ENCODE measurements around the gene MAGI2.
A peak's percentile ranks its signal among the peaks of the same experiment; 100 is the strongest.

Gene MAGI2

DNA sequence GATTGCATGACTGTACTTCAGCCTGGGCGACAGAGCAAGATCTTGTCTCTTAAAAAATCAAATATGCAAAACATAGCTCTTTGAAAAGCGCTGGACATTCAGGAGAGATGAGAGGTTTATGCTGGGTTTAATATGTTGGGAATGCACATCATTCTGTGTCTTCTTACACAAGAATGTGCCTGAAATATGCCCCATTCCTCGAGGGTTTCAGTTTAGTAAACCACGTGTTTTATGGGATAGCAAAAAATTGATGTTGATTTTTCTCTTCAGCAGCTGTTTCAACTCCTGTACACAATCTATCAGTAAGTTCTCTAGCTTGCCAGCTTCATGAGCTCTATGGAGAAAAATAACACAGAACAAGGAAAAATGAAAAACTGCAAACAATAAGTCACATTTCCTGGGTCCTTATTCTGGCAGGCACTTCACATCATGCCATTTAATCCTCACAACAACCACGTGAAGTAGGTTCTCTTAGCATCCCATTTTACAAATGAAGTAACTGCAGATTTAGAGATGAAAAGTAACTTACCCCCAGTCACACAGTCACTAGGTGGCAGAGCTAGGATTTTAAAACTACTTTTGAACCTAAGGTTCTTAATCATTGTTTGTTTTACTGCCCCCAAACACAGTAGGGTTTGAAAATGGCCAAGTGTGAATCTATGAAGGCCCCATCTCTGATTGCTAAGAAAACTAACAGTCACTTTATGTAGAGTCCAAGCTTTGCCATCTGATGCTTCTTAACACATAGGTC lies 1231.3 kb downstream of the MAGI2 start:
- no peak for DNase-seq (ENCODE audit: low read depth)

DNA sequence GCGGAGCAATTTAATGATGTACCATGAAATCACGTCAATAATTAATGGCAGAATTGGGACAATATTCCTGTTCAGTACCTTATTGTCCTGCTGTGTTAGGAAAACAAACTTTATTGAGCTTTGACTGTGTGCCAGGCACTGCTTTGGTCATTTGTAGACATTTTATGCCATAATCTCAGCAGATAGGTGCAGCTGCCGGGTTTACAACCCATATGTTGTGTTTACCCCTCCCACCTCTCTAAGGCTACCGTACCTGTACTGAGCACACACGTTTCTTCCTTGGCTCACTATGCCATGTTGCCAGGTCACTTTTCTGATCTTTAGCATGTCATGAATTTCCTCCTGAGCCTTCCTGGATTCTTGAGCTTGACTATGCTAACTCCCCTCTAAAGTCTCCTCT lies 1232.7 kb downstream of the MAGI2 start:
- DNase-seq (ENCODE audit: low read depth): no peak

- DNase-seq (ENCODE audit: low read depth): no peak
Measured at GRCh38 chr7:78218876-78219275, 1234.6 kb downstream of the MAGI2 start.

GRCh38 chr7:78218051-78218450 lies 1235.4 kb downstream of the MAGI2 start:
- DNase-seq (ENCODE audit: low read depth): peak; percentile 33

- no peak for DNase-seq (ENCODE audit: low read depth)
Measured at GRCh38 chr7:78215199-78215598, 1238.3 kb downstream of the MAGI2 start.

GRCh38 chr7:78213402-78213801 lies 1240.1 kb downstream of the MAGI2 start:
- no peak for DNase-seq (ENCODE audit: low read depth)

GRCh38 chr7:78212476-78213060 lies 1240.9 kb downstream of the MAGI2 start:
- DNase-seq (ENCODE audit: low read depth): no peak

- no peak for DNase-seq (ENCODE audit: low read depth)
Measured at GRCh38 chr7:78207269-78207668, 1246.2 kb downstream of the MAGI2 start.

DNA sequence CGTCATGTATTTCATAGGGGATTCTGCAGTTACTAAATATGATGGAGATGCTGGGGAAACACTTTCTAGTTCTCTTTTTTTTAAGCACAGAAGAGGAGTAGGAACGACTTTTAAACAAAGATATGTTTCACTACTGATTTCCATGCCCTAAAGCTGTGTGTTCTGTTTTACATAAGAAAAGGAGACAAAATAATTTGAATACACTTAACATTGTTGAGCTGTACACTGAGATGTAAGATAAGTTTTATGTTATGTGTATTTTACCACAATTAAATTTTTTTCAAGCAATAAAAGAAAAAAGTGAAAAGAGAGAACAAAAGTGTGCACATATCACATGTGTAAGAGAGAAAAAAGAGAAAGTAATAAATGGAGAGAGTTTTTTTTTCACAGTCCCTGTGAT lies 1246.7 kb downstream of the MAGI2 start:
- no peak for DNase-seq (ENCODE audit: low read depth)

GRCh38 chr7:78203042-78203720 lies 1250.3 kb downstream of the MAGI2 start:
- DNase-seq (ENCODE audit: low read depth): no peak

DNA sequence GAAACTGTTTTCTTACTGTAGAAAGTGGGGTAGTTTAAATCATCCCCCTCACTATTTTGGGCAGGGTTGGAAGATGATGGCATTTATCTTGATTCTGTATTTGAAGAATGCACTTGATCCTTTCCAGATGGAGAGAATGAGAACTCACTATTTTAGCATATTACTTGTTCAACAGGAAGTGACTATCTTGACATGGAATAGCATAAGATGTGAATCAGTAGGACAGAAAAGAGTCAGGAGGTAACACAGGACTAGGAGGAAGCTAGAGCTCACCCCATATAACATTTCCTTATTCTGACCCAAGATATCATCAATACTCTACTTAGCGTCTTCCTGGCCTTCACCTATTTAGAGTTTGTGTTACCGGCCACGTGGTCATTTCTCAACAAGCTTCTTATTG lies 1254.7 kb downstream of the MAGI2 start:
- DNase-seq (ENCODE audit: low read depth): no peak

DNA sequence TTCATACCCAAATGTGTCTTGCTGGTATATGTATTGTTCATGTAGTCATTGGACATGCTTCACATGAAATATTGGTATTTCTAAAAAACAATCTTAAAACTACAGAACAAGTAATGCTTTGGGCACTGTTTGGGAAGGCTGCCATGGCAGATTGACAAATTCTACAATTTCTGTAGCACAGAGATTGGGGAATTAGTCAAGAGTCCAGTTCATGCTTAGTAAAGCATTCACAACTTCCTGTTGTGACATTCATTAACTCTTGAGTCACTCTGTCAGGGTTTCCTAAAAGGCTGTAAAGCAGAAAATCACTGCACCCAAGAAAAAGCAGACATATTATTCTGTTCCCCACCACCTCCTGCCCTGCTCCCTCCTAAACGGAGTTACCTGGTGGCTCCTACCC lies 1256.0 kb downstream of the MAGI2 start:
- DNase-seq (ENCODE audit: low read depth): peak; percentile 76

DNA sequence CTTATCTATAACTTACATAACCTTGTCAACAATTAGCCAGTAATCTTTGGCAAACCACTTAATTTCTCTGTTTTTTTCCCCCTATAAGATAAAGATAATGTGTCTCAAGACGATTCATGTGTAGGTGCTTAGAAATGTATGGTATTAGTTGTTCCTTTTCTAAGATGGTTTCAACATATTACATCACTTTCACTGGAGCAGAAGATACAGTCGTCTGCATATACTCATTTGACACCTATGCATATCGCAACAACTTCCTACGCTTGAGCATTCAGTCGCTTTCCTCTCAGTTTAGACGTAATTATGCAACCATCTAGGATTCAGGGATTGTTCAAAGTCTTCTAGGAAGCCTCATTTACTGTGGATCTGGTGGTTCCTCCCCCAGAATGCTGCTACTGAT lies 1258.2 kb downstream of the MAGI2 start:
- no peak for DNase-seq (ENCODE audit: low read depth)

- no peak for DNase-seq (ENCODE audit: low read depth)
Measured at GRCh38 chr7:78194611-78195010, 1258.9 kb downstream of the MAGI2 start.

GRCh38 chr7:78191475-78192079 lies 1261.9 kb downstream of the MAGI2 start:
- DNase-seq (ENCODE audit: low read depth): no peak

DNA sequence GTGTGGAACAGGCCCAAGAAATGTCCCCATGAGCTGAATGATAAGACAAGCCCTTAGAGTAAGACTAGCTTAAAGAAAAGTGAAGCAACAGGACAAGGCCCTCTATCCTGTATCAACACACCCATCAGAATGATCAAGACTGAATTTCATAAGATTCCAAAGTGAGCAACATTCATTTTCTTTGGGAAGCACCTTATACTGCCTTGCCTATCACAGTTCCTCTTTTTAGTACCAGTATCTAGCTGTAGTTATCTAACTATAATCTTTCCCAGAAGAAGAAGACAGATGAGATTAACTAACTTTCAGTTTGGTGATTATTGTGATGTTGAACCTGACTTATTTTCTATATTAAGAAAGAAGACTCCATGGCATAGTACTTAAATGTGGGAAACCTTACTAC lies 1263.7 kb downstream of the MAGI2 start:
- no peak for DNase-seq (ENCODE audit: low read depth)

DNA sequence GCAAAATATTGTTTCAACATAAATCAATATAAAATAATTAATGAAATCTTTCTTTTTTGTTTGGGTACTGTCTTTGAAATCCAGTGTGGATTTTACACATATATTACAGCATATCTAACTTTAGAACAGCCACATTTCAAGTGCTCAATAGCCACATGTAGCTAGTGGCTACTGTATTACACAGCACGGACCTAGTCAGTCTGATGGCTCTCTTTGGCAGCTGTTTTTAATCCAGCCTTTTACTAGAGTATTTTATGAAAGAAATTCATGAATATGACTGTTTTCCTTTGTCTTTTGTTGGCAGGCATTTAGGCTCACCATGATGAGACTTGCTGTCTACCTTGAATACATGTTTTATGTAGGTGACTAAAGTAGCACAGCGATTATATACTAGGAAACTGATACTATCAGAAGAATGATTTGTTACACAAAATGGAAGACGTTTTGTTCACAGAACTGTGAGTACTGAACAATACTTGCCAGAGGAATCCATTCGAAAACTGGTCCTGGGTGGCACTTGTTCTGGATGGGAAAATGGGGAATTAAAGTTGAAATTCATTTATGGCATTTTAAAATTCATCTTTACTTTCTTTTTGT lies 1268.2 kb downstream of the MAGI2 start:
- no peak for DNase-seq (ENCODE audit: low read depth)

DNA sequence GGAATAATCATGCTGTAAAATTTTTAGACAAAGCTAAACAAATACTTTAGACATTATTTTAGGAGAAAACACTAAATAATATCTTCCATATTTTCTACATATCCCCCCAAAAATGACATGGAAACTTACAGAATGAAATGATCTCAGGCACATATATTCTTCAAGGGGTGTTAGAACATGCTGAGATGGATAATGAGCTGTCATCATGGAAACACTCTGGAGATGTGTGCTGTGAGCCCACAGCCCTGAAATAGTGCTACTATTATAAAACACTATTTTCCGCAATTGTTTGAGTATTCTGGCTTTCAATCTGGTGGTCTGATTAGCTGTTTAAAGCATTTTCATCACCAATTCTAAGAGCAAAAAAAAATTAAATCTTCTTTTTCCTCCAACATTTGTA lies 1269.2 kb downstream of the MAGI2 start:
- DNase-seq (ENCODE audit: low read depth): no peak

GRCh38 chr7:78179827-78180477 lies 1273.5 kb downstream of the MAGI2 start:
- no peak for DNase-seq (ENCODE audit: low read depth)

- DNase-seq (ENCODE audit: low read depth): no peak
Measured at GRCh38 chr7:78179211-78179610, 1274.3 kb downstream of the MAGI2 start.

DNA sequence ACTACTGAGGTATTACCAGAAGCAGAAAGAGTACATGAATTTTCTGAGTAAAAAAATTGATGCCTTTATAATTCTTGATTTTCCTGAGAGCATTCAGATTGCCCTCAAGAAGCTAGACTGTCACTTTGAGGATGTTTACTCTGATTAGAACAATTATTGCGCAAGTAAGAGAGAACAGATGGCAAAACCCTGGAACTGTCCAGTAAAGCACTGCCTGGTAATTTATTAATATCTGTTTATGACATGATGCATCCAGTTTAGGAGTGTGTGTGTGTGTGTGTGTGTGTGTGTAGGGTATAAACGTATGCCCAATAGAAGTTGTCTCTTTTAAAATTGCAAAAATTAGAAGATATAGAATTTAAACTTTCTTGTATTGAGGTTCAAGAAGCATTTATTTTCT lies 1275.1 kb downstream of the MAGI2 start:
- no peak for DNase-seq (ENCODE audit: low read depth)

DNA sequence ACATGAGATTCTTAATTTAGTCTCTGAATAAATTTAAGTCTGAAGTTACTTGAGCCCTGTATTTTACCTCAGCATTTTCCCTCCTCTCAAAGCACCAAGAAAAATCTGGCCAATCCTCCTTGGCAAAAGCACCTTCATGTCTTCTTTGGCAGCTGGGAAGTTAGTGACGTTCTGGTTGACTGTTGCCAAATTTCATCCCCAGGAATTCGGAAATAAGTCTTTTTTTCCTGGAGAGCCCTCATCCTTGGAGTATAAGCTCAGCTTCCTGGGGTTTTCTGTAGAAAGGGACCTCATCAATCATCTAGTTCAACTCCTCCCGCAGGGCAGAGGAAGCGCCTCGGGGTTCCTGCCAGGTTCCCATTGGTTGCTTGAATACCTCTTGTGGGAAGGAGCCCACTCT lies 1277.3 kb downstream of the MAGI2 start:
- DNase-seq (ENCODE audit: low read depth): no peak
